GM19467 (cell line): ENCODE data around the gene TAS1R1.
A peak's percentile ranks its signal among the peaks of the same experiment; 100 is the strongest.
"Not testable (repeated sequence)": the region's sequence is repeated elsewhere in the genome, so short reads cannot be mapped to it uniquely, and the experiment has no call there.

ENCODE experiments used
- ATAC-seq: cut with Tn5 transposase; IDR thresholded peaks from one replicate; pipeline ENCODE4 v1.9.1; 2021; ENCODE audit warnings: mild to moderate bottlenecking, moderate library complexity; ENCODE audit not compliant: unreplicated experiment

TAS1R1 gene

DNA sequence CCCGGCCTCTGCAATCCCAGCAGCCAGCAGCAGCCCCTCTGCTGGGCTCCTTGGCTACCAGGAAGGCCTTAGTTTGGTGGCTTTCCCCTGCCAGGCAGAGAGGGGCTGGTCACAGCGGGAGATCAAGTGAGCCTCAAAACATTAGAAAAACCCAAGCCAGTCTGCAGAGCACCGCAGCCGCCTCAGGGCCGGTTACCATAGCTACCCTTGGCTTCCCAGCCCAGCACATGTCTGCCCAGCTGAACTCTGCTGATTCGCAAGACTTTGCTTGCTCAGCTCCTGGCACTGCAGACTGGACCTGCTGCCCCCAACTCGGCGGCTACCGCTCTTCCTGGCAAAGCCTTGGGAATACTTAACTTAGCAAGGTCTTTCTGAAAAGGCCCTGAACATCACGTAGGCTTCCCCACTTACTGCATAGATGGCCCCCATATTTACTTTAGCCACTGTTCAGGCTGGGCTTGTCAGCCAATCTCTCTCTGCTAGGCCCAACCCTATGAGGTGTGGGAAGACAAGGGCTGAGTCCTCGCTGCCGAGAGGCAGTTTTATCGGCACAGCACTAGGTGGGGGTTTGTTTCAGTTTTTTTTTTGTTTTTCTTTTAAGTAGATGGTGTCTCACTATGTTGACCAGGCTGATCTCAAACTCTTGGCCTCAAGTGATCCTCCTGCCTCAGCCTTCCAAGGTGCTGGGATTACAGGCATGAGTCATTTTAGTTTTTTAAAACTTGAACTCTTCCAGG lies 35.0 kb upstream of the TAS1R1 start:
- ATAC-seq: no peak

DNA sequence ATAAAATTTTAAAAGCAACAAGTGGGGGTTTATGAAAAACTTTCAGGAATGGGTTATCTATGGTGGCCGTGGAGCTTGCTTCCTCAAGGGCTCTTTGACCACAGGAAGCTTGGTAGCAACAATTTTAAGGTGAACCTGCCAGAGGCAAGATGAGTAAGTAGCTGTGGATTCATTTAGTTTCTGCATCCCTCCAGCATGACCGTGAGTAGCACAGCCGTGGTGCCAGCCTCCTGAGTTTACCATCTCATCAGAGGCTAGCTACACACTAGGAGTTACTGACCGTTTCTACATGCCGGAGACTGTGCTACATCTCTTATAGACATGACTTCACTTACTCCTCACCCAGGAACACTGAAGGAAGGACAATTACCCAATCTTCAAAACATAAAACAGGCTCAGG lies 33.6 kb upstream of the TAS1R1 start:
- ATAC-seq: no peak

DNA sequence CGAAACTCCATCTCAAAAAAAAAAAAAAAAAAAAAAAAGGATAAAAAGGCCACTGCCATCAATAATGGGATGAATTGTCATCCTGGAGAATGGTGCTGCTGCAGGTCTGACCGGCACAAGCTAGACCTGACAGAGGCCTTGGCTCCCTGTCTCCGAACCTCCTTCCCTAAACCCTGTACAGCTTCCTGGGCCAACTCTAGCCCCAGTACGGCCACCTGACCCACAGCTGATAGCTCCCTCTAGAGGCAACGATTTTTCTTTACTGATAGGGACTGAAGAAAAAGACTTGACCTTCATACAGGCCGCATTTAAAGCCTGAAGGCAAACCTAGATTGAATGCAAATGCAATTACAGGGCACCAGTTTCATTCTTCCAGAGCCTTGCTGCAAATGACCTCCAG lies 31.5 kb upstream of the TAS1R1 start:
- ATAC-seq: no peak

- no peak for ATAC-seq
These were observed 28.8 kb upstream of the TAS1R1 start for GRCh38 chr1:6526316-6526715.

DNA sequence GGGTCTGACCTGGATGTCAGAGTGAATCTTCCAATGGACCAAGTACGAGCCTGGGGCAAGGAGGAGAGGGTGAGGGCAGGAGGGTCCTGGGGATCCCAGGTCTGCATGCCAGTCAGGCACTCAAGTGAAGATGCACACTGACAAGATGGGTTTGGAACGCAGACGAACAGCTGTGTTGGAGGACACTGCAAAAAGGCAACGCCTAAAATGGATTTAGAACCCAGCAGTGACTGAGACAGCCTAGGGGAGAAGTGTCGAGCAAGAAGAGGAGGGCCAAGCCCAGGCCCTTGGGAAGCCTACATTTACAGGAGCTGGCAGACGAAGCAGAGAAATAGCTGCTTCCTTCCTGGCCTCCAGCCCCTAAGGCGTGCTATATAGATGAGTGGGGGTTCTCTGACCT lies 26.6 kb upstream of the TAS1R1 start:
- ATAC-seq: no peak

DNA sequence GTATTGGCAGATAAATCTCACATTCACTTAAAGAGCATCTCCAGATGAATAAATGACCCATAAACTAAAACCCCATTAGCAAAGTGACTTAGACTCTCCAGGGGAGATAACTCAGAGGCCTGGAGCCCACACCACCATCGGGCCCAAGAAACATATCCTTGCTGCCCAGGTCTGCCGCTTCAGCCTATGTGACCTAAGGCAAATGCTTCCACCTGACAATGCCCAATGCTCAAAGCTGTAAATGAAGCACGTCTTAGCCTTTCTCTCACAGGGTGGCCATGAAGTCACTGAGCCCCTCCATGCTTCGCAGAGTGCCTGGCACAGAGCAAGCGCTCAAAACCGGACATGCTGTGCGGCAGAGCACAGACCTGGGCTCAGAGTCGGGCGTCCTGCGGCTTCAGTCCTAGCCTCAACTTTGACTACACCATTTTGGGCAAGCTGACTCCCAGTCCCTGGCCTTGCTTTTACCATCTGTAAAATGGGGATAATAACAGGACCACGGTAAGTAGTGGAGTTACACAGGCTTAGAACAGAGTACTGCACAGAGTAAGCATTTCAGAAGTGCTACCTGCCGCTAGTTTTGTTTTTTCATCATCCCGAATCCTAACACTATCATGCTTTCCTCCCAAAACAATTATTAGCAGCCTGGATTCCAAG lies 24.5 kb upstream of the TAS1R1 start:
- no peak for ATAC-seq

- no peak for ATAC-seq
These were observed 23.1 kb upstream of the TAS1R1 start for GRCh38 chr1:6531996-6532395.

GRCh38 chr1:6534248-6534822 lies 20.8 kb upstream of the TAS1R1 start:
- no peak for ATAC-seq

DNA sequence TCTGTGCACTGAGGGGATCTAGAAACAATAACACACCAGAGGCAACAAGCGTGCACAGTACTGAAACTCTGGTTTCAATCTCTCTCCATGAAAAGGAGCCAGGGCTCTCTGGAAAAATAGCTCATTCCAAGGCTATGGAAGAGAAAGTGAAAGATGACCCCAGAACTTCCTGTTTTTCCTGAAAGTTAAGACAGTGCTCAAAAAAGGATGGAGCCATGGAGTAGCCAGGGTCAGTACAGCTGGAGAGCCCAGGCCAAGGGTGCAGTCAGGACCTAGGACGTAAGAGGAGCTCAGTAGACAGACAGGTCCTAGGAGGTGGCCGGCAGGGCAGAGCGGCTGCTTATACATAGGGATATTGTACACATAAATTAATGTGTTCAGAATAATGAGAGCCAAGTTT lies 19.9 kb upstream of the TAS1R1 start:
- ATAC-seq: no peak

- ATAC-seq: no peak
These were observed 18.8 kb upstream of the TAS1R1 start for GRCh38 chr1:6536291-6536690.

GRCh38 chr1:6538956-6539355 lies 16.2 kb upstream of the TAS1R1 start:
- no peak for ATAC-seq

DNA sequence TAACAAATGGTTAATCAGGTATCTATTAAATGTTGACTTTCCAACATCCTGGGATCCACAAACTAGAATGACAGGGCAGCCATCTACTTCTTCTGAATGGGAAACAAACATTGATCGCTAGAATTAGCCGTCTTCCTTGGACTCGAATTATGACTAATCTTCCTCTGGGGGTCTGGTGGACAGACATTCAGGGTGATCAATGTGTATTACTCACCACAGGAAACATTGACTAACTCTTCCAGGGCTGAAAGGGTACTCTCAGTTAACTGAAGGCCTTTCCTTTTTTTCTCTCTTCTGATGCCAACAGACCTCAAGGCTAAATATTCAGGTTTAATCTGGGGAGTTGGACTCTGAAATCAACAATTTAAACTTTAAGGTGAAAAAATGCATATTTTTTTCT lies 10.3 kb upstream of the TAS1R1 start:
- ATAC-seq: no peak

GRCh38 chr1:6545276-6546112 lies 9.6 kb upstream of the TAS1R1 start:
- no peak for ATAC-seq

GRCh38 chr1:6546326-6546725 lies 8.8 kb upstream of the TAS1R1 start:
- ATAC-seq: no peak

GRCh38 chr1:6547301-6547700 lies 7.8 kb upstream of the TAS1R1 start:
- ATAC-seq: no peak

- ATAC-seq: peak; percentile 94
These were observed 838 bp upstream of the TAS1R1 start, which contains the start of gene NOL9 for GRCh38 chr1:6554031-6554906. TSS of gene NOL9 (minus strand) at chr1:6554513. CDS start at chr1:6554502, 11 bp downstream.

GRCh38 chr1:6557597-6557996 lies 2.5 kb downstream of the TAS1R1 start:
- no peak for ATAC-seq

DNA sequence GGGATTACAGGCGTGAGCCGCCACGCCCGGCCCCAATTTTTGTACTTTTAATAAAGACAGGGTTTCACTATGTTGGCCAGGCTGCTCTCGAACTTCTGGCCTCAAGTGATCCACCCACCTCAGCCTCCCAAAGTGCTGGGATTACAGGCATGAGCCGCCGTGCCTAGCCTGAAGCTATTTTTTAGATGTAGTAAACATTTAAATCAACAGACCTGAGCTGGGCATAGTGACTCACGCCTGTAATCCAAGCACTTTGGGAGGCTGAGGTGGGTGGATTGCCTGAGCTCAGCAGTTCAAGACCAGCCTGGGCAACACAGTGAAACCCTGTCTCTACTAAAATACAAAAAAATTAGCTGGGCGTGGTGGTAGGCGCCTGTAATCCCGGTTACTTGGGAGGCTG lies 4.1 kb downstream of the TAS1R1 start:
- ATAC-seq: not testable (repeated sequence)

GRCh38 chr1:6560267-6560666 lies 5.2 kb downstream of the TAS1R1 start:
- no peak for ATAC-seq

- no peak for ATAC-seq
These were observed 13.9 kb downstream of the TAS1R1 start for GRCh38 chr1:6569033-6569432.
